Astrocyte of the spinal cord (primary cell): ENCODE results near the gene RAN.
"Not testable (repeated sequence)": the region's sequence is repeated elsewhere in the genome, so short reads cannot be mapped to it uniquely, and the experiment has no call there.

Source experiments
- DNase-seq: peaks from one replicate; pipeline ENCODE4 v3.0.0; 2011; ENCODE audit warnings: low read depth, low spot score
- H3K4me3 ChIP-seq: 2 replicates; pipeline ENCODE4 v1.5.1; 2011; ENCODE audit warnings: low read depth, mild to moderate bottlenecking, low read length, moderate library complexity
- in situ Hi-C: cut with HindIII; loops from 2 replicates; pipeline ENCODE4 v1.10.0; 2017; ENCODE audit warnings: low sequenced_read_pairs
- TF ChIP-seq, protein P1 (sequence below): IDR thresholded peaks from 2 replicates; pipeline ENCODE4 v1.5.1; 2012; ENCODE audit warnings: low read depth, mild to moderate bottlenecking, low read length, inconsistent platforms

RAN gene

DNA sequence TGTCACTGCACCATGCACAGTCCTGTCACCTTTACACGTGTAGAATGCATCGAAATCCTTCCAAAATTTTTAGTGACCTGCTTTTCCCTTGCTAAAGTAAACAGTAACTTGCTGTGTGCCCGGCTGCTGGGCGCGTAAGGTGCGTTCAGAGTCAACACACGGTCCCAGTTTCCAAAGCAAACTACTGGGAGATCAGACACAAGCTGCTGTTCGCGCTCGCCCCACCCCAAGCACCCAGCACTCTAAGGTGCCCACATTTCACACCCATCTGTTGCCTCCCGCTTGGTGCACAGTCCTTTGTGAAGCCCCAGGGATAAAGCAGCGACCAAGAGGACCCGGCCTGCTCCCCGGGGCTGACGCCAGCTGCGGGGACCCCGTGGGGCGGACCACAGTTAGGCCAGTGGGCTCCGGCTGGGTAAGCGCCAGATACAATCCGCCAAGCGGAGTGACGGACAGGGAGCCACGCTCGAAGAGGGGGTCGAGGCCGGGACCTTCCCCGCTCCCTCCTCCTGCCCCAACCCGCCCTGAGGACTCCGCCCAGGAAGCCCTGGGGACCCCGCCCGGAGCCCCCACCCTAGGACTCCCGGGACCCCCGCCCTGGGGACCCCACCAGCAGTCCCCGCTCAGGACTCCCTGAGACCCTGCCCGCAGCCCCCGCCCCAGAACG is 33.4 kb upstream of the RAN start:
- H3K4me3 ChIP-seq, result peak overlapping the region; percentile 86
- no peak for DNase-seq
- TF ChIP-seq, protein P1, sequence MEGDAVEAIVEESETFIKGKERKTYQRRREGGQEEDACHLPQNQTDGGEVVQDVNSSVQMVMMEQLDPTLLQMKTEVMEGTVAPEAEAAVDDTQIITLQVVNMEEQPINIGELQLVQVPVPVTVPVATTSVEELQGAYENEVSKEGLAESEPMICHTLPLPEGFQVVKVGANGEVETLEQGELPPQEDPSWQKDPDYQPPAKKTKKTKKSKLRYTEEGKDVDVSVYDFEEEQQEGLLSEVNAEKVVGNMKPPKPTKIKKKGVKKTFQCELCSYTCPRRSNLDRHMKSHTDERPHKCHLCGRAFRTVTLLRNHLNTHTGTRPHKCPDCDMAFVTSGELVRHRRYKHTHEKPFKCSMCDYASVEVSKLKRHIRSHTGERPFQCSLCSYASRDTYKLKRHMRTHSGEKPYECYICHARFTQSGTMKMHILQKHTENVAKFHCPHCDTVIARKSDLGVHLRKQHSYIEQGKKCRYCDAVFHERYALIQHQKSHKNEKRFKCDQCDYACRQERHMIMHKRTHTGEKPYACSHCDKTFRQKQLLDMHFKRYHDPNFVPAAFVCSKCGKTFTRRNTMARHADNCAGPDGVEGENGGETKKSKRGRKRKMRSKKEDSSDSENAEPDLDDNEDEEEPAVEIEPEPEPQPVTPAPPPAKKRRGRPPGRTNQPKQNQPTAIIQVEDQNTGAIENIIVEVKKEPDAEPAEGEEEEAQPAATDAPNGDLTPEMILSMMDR, result no peak
- in situ Hi-C loops, result no loop called here

DNA sequence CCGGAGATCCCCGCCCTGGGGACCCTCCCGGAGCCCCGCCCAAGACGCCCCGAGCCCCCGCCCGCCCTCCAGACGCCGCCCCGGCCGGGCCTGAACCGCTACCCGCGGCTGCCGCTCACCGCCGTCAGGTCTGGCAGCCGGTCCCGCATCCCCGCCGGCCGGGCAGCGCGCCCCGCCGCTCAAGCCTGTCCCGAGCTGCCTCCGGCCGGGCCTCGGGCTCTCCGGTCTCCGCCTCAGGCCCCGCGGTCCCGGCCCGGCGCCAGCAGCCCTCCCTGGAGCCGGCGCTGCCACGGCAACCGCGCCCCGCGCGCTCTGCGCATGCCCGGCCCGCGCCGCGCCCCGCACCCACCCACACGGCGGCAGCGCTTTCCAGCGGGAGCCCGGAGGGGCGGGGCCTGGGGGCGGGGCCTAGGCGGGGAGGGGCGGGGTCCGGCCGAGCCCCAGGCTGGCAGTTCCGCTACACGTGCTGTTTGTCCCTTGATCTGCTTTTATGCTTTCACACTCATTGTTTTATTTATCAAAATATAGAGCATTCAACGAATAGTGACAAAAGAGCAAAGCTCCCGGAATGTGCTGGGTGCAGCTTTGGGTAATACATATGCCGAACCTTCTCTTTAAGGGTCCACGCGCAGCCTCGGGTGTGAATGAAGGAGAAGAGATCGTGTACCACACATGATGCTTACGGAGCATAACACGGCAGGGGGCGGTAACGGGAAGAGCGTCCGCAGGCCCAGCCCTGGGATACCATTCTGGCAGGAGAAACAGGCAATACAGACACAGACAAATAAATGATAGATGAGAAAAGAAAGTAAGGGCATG is 32.7 kb upstream of the RAN start, which contains the start of gene STX2:
TSS of gene STX2 (minus strand) at position 300 of the 819 bp plus-strand sequence. CDS start at position 149, 151 bp downstream.
- DNase-seq, result peak; percentile 79
- TF ChIP-seq, protein P1, result peak; percentile 23
- in situ Hi-C loops, result no loop called here
- peak within 1 kb of the TSS; percentile 86 for H3K4me3 ChIP-seq

DNA sequence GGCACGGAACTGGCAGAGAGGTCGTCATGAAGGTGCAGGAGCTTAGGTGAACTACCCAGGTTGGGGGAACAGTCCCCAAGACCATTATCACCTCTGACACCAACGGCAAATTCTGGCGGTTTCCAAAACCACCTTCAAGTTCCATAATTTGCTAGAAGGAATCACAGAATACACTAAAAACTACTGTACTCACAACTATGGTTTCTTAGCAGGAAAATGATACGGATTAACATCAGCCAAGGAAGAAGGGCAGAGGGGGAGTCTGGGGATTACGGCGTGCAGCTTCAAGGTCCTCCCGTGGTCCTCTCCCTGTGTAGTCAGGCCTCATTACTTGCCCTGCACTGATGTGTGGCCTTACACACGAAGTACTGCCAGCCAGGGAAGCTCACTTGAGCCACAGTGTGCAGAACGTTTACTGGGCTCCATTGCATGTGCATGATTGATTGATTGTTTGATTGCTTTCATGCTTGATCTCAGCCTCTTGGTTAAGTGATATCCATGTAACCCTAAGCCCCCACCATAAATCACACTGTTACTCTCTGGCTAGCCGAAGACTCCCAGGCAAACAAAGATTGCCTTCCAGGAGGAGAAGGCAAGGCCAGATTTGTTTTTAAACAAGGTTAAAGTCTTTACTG is 32.0 kb upstream of the RAN start:
- H3K4me3 ChIP-seq, result peak overlapping the region; percentile 40
- DNase-seq, result no peak
- TF ChIP-seq, protein P1, result no peak
- in situ Hi-C loops, result no loop called here

DNA sequence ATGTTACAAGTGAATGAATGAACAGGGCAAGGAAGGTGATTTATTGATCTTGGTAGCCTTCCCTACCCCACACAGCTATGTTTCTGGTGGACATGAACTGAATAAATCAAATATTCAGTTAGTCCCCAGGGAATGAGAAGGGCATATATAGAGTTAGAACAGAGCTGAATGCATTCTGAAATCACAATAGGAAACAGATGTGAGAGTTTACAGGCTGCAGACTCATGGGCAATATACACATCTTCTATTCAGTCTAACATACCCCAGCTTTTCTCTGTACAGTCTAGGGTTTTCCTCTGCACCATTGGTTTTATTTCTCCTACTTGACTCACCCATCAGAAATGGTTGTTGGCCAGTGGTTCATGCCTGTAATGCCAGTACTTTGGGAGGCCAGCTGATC is 25.5 kb upstream of the RAN start:
- no peak overlapping the region for H3K4me3 ChIP-seq
- in situ Hi-C loops, result no loop called here

DNA sequence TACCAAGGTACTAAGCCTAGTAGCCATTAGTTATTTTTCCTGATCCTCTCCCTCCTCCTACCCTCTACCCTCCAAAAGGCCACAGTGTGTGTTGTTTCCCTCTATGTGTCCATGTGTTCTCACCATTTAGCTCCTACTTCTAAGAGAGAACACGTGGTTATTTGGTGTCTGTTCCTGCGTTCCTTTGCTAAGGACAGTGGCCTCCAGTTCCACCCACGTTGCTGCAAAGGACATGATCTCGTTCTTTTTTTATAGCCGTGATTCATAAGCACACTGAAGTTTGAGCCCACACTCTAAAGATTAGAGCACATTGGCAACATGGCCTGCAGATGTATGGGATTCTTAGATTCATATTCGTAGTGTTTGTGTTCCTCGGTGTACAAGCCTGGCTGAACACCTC is 24.8 kb upstream of the RAN start:
- H3K4me3 ChIP-seq, result no peak overlapping the region
- in situ Hi-C loops, result no loop called here
- no peak for DNase-seq
- TF ChIP-seq, protein P1, result no peak

More for the DNA sequence above, 25.5 kb upstream of the RAN start:
- TF ChIP-seq, protein P1, result no peak
- DNase-seq, result no peak

DNA sequence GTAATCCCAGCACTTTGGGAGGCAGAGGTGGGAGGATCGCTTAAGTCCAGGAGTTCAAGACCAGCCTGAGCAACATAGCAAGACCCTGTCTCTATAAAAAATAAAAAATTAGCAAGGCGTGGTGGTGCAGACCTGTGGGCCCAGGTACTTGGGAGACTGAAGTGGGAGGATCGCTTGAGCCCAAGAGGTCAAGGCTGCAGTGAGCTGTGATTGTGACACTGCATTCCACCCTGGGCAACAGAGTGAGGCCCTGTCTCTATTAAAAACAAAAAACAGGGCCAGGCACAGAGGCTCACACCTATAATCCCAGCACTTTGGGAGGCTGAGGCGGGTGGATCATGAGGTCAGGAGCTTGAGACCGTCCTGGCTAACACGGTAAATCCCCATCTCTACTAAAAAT is 23.8 kb upstream of the RAN start:
- DNase-seq, in situ Hi-C loops, H3K4me3 ChIP-seq: not testable (repeated sequence)

DNA sequence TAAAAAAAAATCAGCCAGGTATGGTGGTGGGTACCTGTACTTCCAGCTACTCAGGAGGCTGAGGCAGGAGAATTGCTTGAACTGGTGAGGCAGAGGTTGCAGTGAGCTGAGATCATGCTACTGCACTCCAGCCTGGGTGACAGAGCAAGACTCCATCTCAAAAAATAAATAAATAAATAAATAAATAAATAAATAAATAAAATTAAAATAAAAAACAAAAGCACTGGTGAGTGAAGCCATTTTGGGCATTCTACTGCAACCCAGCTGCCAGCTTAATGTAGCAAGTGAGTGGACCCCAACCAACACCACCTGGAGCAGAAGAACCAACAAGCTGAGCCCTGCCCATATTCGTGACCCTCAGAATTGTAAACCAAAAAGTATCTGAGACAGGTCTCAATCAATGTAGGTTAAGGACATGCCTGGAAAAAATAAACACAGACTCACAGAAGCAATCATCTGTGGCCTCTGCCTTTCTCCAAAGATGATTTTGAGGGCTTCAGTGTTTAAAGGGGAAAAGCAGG is 23.0 kb upstream of the RAN start:
- H3K4me3 ChIP-seq, in situ Hi-C loops, DNase-seq: not testable (repeated sequence)
